AG20443 (cell line): ENCODE measurements around the gene CLK1.

Source experiments
- DNase-seq: peaks from one replicate; pipeline ENCODE4 v3.0.0; 2012; ENCODE audit warnings: low spot score, mixed read lengths

Gene CLK1

GRCh38 chr2:200811333-200812121 is 52.9 kb downstream of the CLK1 start, which contains the start of gene BZW1:
Gene BZW1, plus strand, starts transcription at chr2:200811910. Its CDS starts 1,308 bp downstream, at chr2:200813218.
- DNase-seq: peak; percentile 99

GRCh38 chr2:200810998-200811332 is 53.5 kb downstream of the CLK1 start:
- no peak for DNase-seq

- DNase-seq: peak; percentile 66
These were observed 54.0 kb downstream of the CLK1 start for GRCh38 chr2:200810252-200810997.

GRCh38 chr2:200809506-200810251 is 54.8 kb downstream of the CLK1 start:
- DNase-seq: no peak
